ENCODE results near the gene CPLX1. TPM values are rescaled to one million over a fixed set of nuclear protein-coding genes. Genes with fewer than 3 reads are reported as not detected.

The CPLX1 gene
- 0.73 TPM for polyA plus RNA-seq (2012; ENCODE audit: insufficient read depth, insufficient read length)

DNA sequence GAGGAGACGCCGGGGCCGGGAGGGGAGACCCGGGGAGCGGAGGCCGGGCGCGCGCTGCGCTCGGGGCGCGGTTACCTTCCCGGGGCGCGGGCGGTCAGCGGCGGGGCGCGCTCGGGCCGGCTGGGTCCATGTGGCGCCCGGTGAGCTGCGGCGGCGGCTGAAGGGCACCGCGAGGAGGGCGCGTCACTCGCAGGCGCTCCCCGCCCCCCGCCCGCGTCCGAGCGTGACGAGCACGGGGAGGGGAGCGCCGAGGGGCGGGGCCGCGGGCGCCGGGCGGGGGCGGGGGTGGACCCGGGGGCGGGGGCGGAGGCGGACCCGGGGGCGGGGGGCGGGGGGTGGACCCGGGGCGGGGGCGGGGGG, at the start of gene CPLX1:
Gene CPLX1, minus strand, starts transcription at position 159 of the 360 bp plus-strand sequence. CDS start 1,607 bp downstream, outside the sequence.
- H3K4me3 ChIP-seq (ENCODE audit: low read length): no peak within 1 kb of the TSS
- no peak for DNase-seq (ENCODE audit: low read depth, low spot score)

- no peak for DNase-seq (ENCODE audit: low read depth, low spot score)
- H3K4me3 ChIP-seq (ENCODE audit: low read length): no peak overlapping the region
Observed at GRCh38 chr4:874971-875817, 49.3 kb upstream of the CPLX1 start.

DNA sequence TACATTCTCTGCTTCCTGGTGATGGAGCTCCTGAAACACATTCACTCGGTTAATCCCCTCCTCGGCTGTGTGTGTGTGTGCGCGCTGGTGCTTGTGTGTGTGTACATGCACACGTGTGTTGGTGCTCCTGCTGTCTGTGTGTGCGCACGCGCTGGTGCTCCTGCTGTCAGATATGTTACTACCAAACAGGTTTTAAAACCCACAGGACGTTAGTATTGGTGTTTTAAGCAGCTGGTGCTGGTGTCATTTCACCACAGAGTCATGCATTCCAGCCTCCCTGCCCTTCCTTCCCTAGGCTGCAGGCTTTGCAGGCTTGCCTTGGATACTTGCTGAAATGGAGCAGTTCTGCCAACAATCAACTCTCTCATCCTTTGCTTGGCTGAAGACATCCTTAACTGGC, 48.1 kb upstream of the CPLX1 start:
- H3K4me3 ChIP-seq (ENCODE audit: low read length): no peak overlapping the region
- no peak for DNase-seq (ENCODE audit: low read depth, low spot score)

- no peak overlapping the region for H3K4me3 ChIP-seq (ENCODE audit: low read length)
- DNase-seq (ENCODE audit: low read depth, low spot score): no peak
Observed at GRCh38 chr4:872241-872981, 46.5 kb upstream of the CPLX1 start.

DNA sequence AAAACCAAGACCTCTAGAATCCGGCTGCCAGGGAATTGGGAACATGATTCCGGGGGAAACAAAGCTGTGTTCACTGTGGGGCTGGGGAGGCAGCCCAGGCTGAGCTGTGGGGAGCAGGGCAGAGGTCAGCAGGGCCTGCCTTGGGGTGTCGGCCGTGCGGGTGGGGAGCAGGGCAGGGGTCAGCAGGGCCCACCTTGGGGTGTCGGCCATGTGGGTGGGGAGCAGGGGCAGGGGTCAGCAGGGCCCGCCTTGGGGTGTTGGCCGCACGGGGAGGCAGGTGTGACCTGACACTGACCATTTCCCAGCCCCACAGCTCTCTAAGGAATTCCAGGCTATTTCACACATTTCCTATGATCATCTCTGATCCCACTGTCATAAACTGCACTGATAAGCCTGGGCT, 45.6 kb upstream of the CPLX1 start:
- DNase-seq (ENCODE audit: low read depth, low spot score): no peak
- H3K4me3 ChIP-seq (ENCODE audit: low read length): no peak overlapping the region

- DNase-seq (ENCODE audit: low read depth, low spot score): no peak
- no peak overlapping the region for H3K4me3 ChIP-seq (ENCODE audit: low read length)
Observed at GRCh38 chr4:870951-871350, 45.0 kb upstream of the CPLX1 start.

GRCh38 chr4:869776-870175, 43.8 kb upstream of the CPLX1 start:
- no peak for DNase-seq (ENCODE audit: low read depth, low spot score)
- H3K4me3 ChIP-seq (ENCODE audit: low read length): no peak overlapping the region

DNA sequence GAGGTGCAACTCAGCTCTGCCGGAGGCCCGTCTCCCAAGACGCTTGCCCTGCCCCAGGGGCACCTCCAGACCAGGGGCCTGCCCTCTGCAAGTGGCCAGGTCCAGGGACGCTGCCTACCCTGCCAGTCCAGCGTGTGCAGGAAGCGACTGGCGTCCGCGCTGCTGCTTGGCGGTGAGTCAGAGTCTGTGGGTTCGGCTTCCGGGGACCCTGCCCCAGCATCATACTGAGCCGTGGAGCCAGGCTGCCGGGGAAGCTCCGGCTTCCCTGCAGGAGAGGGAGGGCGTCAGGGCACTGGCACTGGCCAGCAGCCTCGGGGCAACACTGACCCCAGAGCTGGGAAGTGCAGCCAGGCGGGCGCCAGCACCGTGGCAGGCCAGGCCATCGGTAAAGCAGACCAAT, 42.5 kb upstream of the CPLX1 start:
- DNase-seq (ENCODE audit: low read depth, low spot score): no peak
- H3K4me3 ChIP-seq (ENCODE audit: low read length): no peak overlapping the region

DNA sequence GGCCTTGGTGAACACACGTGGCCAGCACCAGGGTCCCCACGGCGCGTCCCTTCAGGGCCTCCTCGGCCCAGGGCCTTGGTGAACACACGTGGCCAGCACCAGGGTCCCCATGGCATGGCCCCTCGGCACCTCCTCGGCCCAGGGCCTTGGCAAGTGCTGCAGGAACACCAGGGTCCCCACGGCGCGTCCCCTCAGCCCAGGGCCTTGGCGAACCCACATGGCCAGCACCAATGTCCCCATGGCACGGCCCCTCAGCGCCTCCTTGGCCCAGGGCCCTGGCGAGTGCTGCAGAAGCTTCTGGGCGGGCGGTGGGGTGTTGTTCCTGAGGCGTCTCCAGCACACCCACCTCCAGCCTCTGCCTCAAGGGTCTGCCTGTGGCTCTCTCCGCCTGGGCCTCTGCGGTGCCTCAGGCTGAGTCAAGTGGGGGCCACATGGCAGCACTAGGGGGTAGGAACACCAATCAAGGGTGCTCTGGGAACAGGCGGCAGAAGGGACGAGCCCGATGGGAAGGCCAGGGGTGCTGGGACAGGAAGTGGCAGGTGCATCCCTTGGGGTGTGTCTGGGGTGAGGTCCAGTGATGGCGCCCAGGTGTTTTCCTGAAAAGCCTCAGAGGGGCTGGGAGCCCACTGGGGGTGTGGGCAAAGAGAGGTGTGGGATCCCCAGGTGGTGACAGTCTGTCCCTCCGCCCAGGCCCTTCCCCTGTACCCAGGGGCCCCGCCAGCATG, 41.8 kb upstream of the CPLX1 start:
- H3K4me3 ChIP-seq (ENCODE audit: low read length): no peak overlapping the region
- no peak for DNase-seq (ENCODE audit: low read depth, low spot score)

DNA sequence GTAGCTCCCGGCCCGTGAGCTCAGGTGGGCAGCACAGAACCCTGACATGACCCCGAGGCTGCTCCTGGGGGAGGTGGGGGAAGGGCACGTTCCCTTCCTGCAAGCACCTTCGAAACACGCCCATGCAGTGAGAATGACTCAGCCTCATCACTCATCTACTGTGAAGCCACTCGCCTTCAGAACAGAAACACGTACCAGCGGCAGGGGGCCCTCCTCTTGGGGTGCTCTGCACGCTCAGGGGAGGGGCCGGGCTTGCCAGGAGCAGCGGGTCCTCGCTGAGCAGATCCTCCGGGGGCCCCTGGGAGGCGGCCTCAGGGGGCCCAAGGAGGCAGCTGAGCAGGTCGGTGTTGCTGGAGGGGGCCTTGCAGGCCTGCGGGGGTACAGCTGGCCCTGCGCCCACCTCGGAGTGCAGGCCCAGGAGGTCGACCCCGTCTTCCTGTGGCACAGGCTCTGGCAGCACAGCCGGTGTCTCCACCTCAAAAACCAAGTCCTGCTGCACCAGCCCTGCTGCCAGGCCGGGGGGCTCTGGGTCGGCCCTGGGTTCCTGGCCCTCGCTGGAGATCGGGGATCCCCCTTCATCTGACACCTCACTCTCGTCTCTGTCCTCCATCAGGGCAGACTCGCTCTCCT, 40.9 kb upstream of the CPLX1 start:
- H3K4me3 ChIP-seq (ENCODE audit: low read length): no peak overlapping the region
- DNase-seq (ENCODE audit: low read depth, low spot score): no peak

- H3K4me3 ChIP-seq (ENCODE audit: low read length): no peak overlapping the region
- DNase-seq (ENCODE audit: low read depth, low spot score): no peak
Observed at GRCh38 chr4:866068-866760, 40.3 kb upstream of the CPLX1 start.

DNA sequence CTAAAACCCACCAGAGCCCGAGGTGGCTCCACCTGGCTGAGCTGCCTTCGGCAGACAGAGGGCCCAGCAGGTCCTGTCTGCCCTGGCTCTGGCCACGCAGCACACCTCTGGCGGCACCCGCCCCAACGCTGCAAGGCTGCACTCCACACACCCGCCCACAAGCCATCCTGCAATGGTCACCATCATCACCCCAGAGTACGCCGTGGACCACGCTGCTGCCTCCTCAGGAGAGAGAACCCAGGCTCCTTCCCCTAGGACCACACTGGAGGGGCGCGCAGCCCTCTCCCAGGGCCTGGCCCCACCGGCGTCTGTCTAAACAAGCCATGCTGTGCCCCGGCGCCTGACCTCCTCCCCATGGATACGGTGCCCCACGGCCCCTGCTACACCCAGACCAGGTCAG, 39.6 kb upstream of the CPLX1 start:
- H3K4me3 ChIP-seq (ENCODE audit: low read length): no peak overlapping the region
- no peak for DNase-seq (ENCODE audit: low read depth, low spot score)

DNA sequence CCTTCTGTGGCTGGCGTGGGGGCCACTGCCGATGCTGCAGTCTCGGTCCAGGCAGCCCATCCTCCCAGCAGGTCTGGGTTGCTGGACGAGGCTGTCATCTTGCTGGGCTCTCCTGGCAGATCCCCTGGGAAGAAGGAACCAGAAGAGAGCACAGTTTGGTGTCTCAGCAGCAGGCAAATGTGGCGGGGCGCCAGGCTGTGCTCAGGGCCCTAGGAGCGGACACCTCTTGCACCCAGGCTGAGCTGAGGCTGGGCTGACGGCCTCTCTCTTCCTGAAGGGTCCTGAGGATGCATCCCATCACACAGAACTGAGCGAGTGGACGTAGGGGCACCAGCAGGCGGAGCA, 39.2 kb upstream of the CPLX1 start:
- no peak overlapping the region for H3K4me3 ChIP-seq (ENCODE audit: low read length)
- DNase-seq (ENCODE audit: low read depth, low spot score): no peak

- H3K4me3 ChIP-seq (ENCODE audit: low read length): no peak overlapping the region
- no peak for DNase-seq (ENCODE audit: low read depth, low spot score)
Observed at GRCh38 chr4:864456-865120, 38.7 kb upstream of the CPLX1 start.

- DNase-seq (ENCODE audit: low read depth, low spot score): no peak
- H3K4me3 ChIP-seq (ENCODE audit: low read length): no peak overlapping the region
Observed at GRCh38 chr4:860561-860960, 34.6 kb upstream of the CPLX1 start.

DNA sequence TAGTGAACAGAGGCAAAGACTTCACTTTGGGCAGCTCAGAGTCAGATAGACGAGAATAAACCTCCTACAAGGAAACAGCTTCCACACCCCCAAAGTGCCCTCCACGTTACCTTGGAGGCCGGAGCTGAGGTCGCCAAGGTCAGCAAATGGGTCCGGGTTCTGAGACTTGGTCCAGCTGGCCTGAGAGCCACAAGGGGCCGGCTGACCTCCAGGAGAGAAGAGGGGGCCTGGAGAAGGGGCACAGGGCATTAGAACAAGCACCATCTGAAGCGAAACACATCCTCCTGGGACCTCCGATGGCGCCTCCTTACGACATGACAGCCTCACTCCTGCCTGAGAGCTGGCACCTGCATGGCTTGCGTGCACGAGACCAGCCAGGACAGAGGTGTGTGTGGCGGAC, 33.6 kb upstream of the CPLX1 start:
- no peak for DNase-seq (ENCODE audit: low read depth, low spot score)
- H3K4me3 ChIP-seq (ENCODE audit: low read length): no peak overlapping the region

DNA sequence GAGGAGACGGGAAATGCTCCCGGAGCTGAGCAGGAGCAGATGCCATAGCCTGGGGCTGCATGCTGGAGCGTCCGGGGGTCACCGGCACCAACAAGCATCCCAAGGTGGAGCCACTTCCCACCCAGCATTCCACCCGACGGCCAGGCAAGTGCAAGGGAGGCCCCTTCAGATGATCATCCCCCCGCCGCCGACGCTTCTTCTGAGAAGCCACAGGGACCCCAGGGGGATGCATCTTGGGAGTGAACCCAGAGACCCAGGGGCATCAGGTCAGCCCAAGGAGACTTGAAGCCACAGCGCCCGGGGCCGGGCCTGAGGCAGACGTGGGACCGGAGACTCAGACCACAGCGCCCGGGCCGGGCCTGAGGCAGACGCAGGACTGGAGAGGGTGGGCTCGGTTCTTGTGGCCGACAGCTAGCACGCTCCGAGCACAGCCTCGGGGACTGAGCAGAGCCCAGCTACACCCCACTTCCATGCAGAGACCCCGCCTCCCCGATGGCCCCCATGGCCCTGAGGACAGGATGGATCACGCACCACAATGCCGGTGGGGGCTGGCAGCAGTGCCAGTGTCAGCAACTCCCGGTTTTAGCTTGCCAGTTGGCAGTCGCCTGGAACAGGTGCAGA, 33.0 kb upstream of the CPLX1 start:
- no peak overlapping the region for H3K4me3 ChIP-seq (ENCODE audit: low read length)
- DNase-seq (ENCODE audit: low read depth, low spot score): no peak

GRCh38 chr4:858041-858481, 32.1 kb upstream of the CPLX1 start:
- no peak overlapping the region for H3K4me3 ChIP-seq (ENCODE audit: low read length)
- DNase-seq (ENCODE audit: low read depth, low spot score): no peak
